ENCODE measurements around the gene PIP5KL1.
A peak's percentile ranks its signal among the peaks of the same experiment; 100 is the strongest.

Gene PIP5KL1

GRCh38 chr9:127899128-127899943 lies 31.2 kb downstream of the PIP5KL1 start, which contains the start of gene ST6GALNAC6:
Gene ST6GALNAC6 (minus strand): TSS chr9:127899603. CDS start chr9:127897981, 1,622 bp downstream.
- Histone ChIP-seq H3K4me3 (ENCODE audit: insufficient read depth, low read length, poor library complexity, severe bottlenecking) (peak within 1 kb of the TSS; percentile 70), H3K79me2 (ENCODE audit: insufficient read depth, low read length) (no peaks in the 10 kb centered on the region), H3K36me3 (ENCODE audit: low read length) (no peaks in the 10 kb centered on the region), H3F3A (ENCODE audit: insufficient read depth) (0 out of 2 replicates have a peak, but pooled peaks cover 4% of the 10 kb centered on the region), H3K27ac (ENCODE audit: low read depth, low read length) (no peak within 1 kb of the TSS), H2AFZ (ENCODE audit: low read depth, low read length, severe bottlenecking) (peak within 1 kb of the TSS; percentile 68), H4K20me1 (ENCODE audit: low read depth, low read length) (no peaks in the 10 kb centered on the region), H3K9ac (ENCODE audit: low read length) (peak within 1 kb of the TSS; percentile 65), H3K4me2 (ENCODE audit: low read depth, low read length, poor library complexity, severe bottlenecking) (peak within 1 kb of the TSS; percentile 80), H3K9me3 (ENCODE audit: insufficient read depth, low read length) (no peaks in the 10 kb centered on the region), H3K9me2 (replicated peaks; ENCODE audit: insufficient read depth, low read length) (no peaks in the 10 kb centered on the region), H3K27me3 (ENCODE audit: low read length) (no peaks in the 10 kb centered on the region)
- TF ChIP-seq EZH2phosphoT487 (conservative IDR thresholded peaks at IDR 0.05; ENCODE audit: low read length): no peak
- TF ChIP-seq, protein P1, sequence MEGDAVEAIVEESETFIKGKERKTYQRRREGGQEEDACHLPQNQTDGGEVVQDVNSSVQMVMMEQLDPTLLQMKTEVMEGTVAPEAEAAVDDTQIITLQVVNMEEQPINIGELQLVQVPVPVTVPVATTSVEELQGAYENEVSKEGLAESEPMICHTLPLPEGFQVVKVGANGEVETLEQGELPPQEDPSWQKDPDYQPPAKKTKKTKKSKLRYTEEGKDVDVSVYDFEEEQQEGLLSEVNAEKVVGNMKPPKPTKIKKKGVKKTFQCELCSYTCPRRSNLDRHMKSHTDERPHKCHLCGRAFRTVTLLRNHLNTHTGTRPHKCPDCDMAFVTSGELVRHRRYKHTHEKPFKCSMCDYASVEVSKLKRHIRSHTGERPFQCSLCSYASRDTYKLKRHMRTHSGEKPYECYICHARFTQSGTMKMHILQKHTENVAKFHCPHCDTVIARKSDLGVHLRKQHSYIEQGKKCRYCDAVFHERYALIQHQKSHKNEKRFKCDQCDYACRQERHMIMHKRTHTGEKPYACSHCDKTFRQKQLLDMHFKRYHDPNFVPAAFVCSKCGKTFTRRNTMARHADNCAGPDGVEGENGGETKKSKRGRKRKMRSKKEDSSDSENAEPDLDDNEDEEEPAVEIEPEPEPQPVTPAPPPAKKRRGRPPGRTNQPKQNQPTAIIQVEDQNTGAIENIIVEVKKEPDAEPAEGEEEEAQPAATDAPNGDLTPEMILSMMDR (IDR thresholded peaks at IDR 0.05; ENCODE audit: insufficient read depth, low read length, poor library complexity, severe bottlenecking): no peak

- Histone ChIP-seq H3K9me3 (ENCODE audit: insufficient read depth, low read length) (peaks cover under 1% of the 10 kb centered on the region; the same call in 1 of the 2 replicates), H3K27ac (ENCODE audit: low read depth, low read length) (no peak overlapping the region)
- TF ChIP-seq, protein P1 (IDR thresholded peaks at IDR 0.05; ENCODE audit: insufficient read depth, low read length, poor library complexity, severe bottlenecking): no peak
Observed at GRCh38 chr9:127898433-127899127, 32.0 kb downstream of the PIP5KL1 start.

DNA sequence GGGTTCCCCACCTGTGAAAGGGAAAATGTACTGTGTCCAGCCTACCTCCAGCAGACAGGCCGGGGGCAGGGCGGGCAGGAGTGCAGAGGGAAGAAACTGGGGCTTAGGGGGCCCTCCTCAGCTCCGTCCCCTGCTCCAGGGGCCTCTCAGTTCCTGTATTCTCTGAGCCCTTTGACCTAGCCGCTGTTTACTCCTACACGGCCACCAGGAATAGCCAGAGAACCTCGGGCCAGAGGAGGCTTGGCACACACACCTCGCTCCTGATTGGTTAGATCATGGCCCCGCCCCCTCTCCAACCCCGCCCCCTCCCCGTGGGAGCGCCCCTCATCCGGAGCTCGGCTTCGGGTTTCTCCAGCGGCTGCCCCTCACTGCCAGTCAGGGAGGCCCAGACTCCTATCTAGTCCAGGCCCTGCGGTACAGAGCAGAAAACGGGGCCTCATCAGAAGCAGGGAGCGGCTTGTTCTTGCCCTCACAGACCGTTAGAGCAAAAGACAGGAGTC lies 33.3 kb downstream of the PIP5KL1 start:
- no peak overlapping the region for H3K27ac ChIP-seq (ENCODE audit: low read depth, low read length)
- no peak overlapping the region for H3K4me2 ChIP-seq (ENCODE audit: low read depth, low read length, poor library complexity, severe bottlenecking)
- TF ChIP-seq, protein P1 (IDR thresholded peaks at IDR 0.05; ENCODE audit: insufficient read depth, low read length, poor library complexity, severe bottlenecking): no peak
- no peak for TF ChIP-seq EZH2phosphoT487 (conservative IDR thresholded peaks at IDR 0.05; ENCODE audit: low read length)
- H2AFZ ChIP-seq (ENCODE audit: low read depth, low read length, severe bottlenecking): no peak overlapping the region
- H3K9ac ChIP-seq (ENCODE audit: low read length): no peak overlapping the region
- H3K36me3 ChIP-seq (ENCODE audit: low read length): no peaks in the 10 kb centered on the region
- no peaks in the 10 kb centered on the region for H4K20me1 ChIP-seq (ENCODE audit: low read depth, low read length)
- 0 out of 2 replicates have a peak, but pooled peaks cover 4% of the 10 kb centered on the region for H3F3A ChIP-seq (ENCODE audit: insufficient read depth)
- H3K9me2 ChIP-seq (replicated peaks; ENCODE audit: insufficient read depth, low read length): no peaks in the 10 kb centered on the region
- no peaks in the 10 kb centered on the region for H3K27me3 ChIP-seq (ENCODE audit: low read length)
- H3K79me2 ChIP-seq (ENCODE audit: insufficient read depth, low read length): no peaks in the 10 kb centered on the region
- peaks cover 10% of the 10 kb centered on the region for H3K9me3 ChIP-seq (ENCODE audit: insufficient read depth, low read length)
- H3K4me3 ChIP-seq (ENCODE audit: insufficient read depth, low read length, poor library complexity, severe bottlenecking): no peak overlapping the region

More at GRCh38 chr9:127898433-127899127, 32.0 kb downstream of the PIP5KL1 start:
- H4K20me1 ChIP-seq (ENCODE audit: low read depth, low read length): no peaks in the 10 kb centered on the region
- H3K9ac ChIP-seq (ENCODE audit: low read length): peak overlapping the region; percentile 65
- no peaks in the 10 kb centered on the region for H3K79me2 ChIP-seq (ENCODE audit: insufficient read depth, low read length)
- no peaks in the 10 kb centered on the region for H3K9me2 ChIP-seq (replicated peaks; ENCODE audit: insufficient read depth, low read length)
- H3K4me3 ChIP-seq (ENCODE audit: insufficient read depth, low read length, poor library complexity, severe bottlenecking): peak overlapping the region; percentile 70
- no peaks in the 10 kb centered on the region for H3K36me3 ChIP-seq (ENCODE audit: low read length)
- H3K4me2 ChIP-seq (ENCODE audit: low read depth, low read length, poor library complexity, severe bottlenecking): peak overlapping the region; percentile 80
- H3K27me3 ChIP-seq (ENCODE audit: low read length): no peaks in the 10 kb centered on the region
- H2AFZ ChIP-seq (ENCODE audit: low read depth, low read length, severe bottlenecking): peak overlapping the region; percentile 68
- 0 out of 2 replicates have a peak, but pooled peaks cover 4% of the 10 kb centered on the region for H3F3A ChIP-seq (ENCODE audit: insufficient read depth)
